Neural progenitor cell (in vitro differentiated cells): ENCODE data around the gene S100A16.

ENCODE experiments used
- CTCF ChIP-seq: fragments of 200-600 bp; sonication (generic); IDR thresholded peaks from 2 replicates; pipeline ENCODE4 v1.5.1; 2017; ENCODE audit warnings: antibody characterized with exemption, mild to moderate bottlenecking
- EZH2phosphoT487 ChIP-seq: fragments of 200-600 bp; sonication (generic); IDR thresholded peaks from 2 replicates; pipeline ENCODE4 v1.6.1; 2017; ENCODE audit warnings: antibody characterized with exemption

- TF ChIP-seq EZH2phosphoT487 (no peak), CTCF (no peak)
These were observed 22.9 kb upstream of the S100A16 start for GRCh38 chr1:153635872-153636271.
